ENCODE results near the gene KRTAP10-7. TPM values are rescaled to one million over a fixed set of nuclear protein-coding genes. Genes with fewer than 3 reads are reported as not detected.

The KRTAP10-7 gene
- total RNA-seq, 1 experiment from 2014 or later, result not detected

DNA sequence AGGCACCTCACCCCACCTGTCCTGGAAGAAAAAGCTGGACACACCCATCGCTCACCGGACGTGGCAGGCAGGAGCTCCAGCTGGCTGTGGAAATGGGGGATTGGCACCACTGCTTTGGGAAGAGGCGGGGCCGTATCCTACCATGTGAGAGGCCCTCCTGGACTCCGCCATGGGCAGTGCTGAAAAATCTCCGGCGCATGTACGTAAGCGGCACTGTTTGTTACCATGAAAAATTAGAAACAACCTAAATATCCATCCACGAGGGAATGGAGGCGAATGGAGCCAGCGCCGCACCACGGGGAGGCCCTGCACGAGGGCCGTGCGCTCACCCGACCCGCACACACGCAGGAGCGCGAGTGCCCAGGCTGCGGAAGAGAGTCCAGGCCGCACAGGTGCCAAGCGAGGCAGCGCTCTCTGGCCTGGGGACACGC is 14.6 kb downstream of the KRTAP10-7 start:
- H3K4me1 Mint-ChIP-seq, result peaks cover 27% of the 10 kb centered on the region in 2 experiments
- Histone ChIP-seq H2BK15ac (ENCODE audit: low read depth, low read length) (no peak overlapping the region), H3K27ac (ENCODE audit: insufficient read length, low read depth, low read length) (no peak overlapping the region), H2AK5ac (ENCODE audit: insufficient read length, low read length) (no peak overlapping the region), H3K4me2 (ENCODE audit: insufficient read depth, insufficient read length, low read length) (no peak overlapping the region), H3K9ac (ENCODE audit: extremely low read depth, insufficient read length, low read length) (no peak overlapping the region), H4K5ac (ENCODE audit: insufficient read length, low read depth, low read length) (no peak overlapping the region), H3T11ph (ENCODE audit: low read length) (no peak overlapping the region), H3K14ac (ENCODE audit: insufficient read depth, low read length) (no peak overlapping the region), H3K18ac (ENCODE audit: insufficient read length, low read depth, low read length) (no peak overlapping the region), H2BK5ac (ENCODE audit: insufficient read length, low read length) (no peak overlapping the region), H3K9me3 (ENCODE audit: control insufficient read depth, low read depth, low read length) (peaks cover 10% of the 10 kb centered on the region), H3K79me1 (ENCODE audit: insufficient read depth, low read depth, low read length, poor library complexity, severe bottlenecking) (no peaks in the 10 kb centered on the region), H2AFZ (ENCODE audit: low read length) (no peak overlapping the region), H2BK12ac (ENCODE audit: insufficient read length, low read depth, low read length) (no peak overlapping the region), H3K23ac (ENCODE audit: insufficient read length, low read depth, low read length) (no peak overlapping the region), H3K27me3 (ENCODE audit: insufficient read depth, low read length) (no peaks in the 10 kb centered on the region), H3K79me2 (ENCODE audit: insufficient read depth, low read length) (no peaks in the 10 kb centered on the region), H3K4ac (ENCODE audit: low read depth, low read length) (no peak overlapping the region), H3K4me1 (ENCODE audit: insufficient read depth, low read length) (no peaks in the 10 kb centered on the region), H4K20me1 (ENCODE audit: control insufficient read depth, insufficient read depth, insufficient read length) (no peaks in the 10 kb centered on the region), H4K91ac (ENCODE audit: insufficient read length, low read depth, low read length) (no peak overlapping the region), H2BK120ac (ENCODE audit: low read depth, low read length, poor library complexity, severe bottlenecking) (no peak overlapping the region), H3K23me2 (ENCODE audit: insufficient read length, low read depth, low read length, poor library complexity, severe bottlenecking) (no peaks in the 10 kb centered on the region), H3K56ac (ENCODE audit: insufficient read length, low read depth, low read length) (no peak overlapping the region), H4K8ac (replicated peaks; ENCODE audit: insufficient read length, low read depth, low read length) (no peak overlapping the region), H2BK20ac (ENCODE audit: low read depth, low read length, poor library complexity, severe bottlenecking) (no peak overlapping the region)
- TF ChIP-seq, protein P1, sequence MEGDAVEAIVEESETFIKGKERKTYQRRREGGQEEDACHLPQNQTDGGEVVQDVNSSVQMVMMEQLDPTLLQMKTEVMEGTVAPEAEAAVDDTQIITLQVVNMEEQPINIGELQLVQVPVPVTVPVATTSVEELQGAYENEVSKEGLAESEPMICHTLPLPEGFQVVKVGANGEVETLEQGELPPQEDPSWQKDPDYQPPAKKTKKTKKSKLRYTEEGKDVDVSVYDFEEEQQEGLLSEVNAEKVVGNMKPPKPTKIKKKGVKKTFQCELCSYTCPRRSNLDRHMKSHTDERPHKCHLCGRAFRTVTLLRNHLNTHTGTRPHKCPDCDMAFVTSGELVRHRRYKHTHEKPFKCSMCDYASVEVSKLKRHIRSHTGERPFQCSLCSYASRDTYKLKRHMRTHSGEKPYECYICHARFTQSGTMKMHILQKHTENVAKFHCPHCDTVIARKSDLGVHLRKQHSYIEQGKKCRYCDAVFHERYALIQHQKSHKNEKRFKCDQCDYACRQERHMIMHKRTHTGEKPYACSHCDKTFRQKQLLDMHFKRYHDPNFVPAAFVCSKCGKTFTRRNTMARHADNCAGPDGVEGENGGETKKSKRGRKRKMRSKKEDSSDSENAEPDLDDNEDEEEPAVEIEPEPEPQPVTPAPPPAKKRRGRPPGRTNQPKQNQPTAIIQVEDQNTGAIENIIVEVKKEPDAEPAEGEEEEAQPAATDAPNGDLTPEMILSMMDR (conservative IDR thresholded peaks at IDR 0.05), result no peak
- peaks cover 4% of the 10 kb centered on the region for H3K27me3 Mint-ChIP-seq (ENCODE audit: low read depth)
- H3K4me3 Mint-ChIP-seq, result no peak overlapping the region
- peaks cover 10 to 28% (median 26%) of the 10 kb centered on the region in 3 experiments for H3K36me3 Mint-ChIP-seq (ENCODE audit: insufficient read depth in 1 of 3, low read depth in 3 of 3)
- DNase-seq, result peak; percentile 19
- WGBS (ENCODE audit: extremely low coverage, insufficient read length, low lambda C conversion rate), result no CpG with 5 or more reads among the region's 28 CpGs
- H3K27ac Mint-ChIP-seq, result peak overlapping the region in 1 of 3 experiments; percentile 57; a peak in 1 of 7 replicates
- peaks cover 34 to 42% of the 10 kb centered on the region in 2 experiments for H3K9me3 Mint-ChIP-seq

All from H9 (cell line).